IMR-90 (cell line): ENCODE results near the gene ZNF561. TPM values are rescaled to one million over a fixed set of nuclear protein-coding genes. Genes with fewer than 3 reads are reported as not detected.

Experiments
- ATAC-seq: fragments of 200-7000 bp; cut with Tn5 transposase; 2 replicates; pipeline ENCODE4 v1.9.1; 2020; ENCODE audit warnings: low read depth, mild to moderate bottlenecking, moderate library complexity
- BruUV-seq: library from RNA; stranded (reverse); fragments of 400-500 nt; replicated peaks from 2 replicates; lab custom pipeline; 2021; lab: Mats Ljungman, UMichigan
- CTCF ChIA-PET: fragments of 300-600 bp; formaldehyde crosslinking; extraction: SDS; loops from one replicate; lab custom pipeline; 2021; ENCODE audit warnings: antibody characterized with exemption; lab: Yijun Ruan, JAX
- POLR2A ChIA-PET: fragments of 300-600 bp; sonication (Branson Sonifier 250); formaldehyde crosslinking; loops from one replicate; lab custom pipeline; 2022; ENCODE audit warnings: antibody characterized with exemption; ENCODE audit not compliant: unreplicated experiment; lab: Charles Lee
- DNase-seq: peaks from one replicate; pipeline ENCODE4 v3.0.0; 2013
- H2AFZ ChIP-seq: replicated peaks from 2 replicates; pipeline ENCODE3; 2013; ENCODE audit warnings: low read length, mild to moderate bottlenecking; ENCODE audit not compliant: poor library complexity
- H2AK5ac ChIP-seq: 2 replicates; pipeline ENCODE4 v1.6.1; 2013; ENCODE audit warnings: low read depth, low read length, inconsistent platforms
- H2AK9ac ChIP-seq: replicated peaks from 2 replicates; pipeline ENCODE3; 2013; ENCODE audit warnings: mild to moderate bottlenecking, low read depth, low read length, moderate library complexity; ENCODE audit not compliant: poor library complexity
- H2BK120ac ChIP-seq: 2 replicates; pipeline ENCODE4 v1.6.1; 2013; ENCODE audit warnings: low read depth, low read length, inconsistent platforms
- H2BK15ac ChIP-seq: 3 replicates; pipeline ENCODE4 v1.6.1; 2013; ENCODE audit warnings: low read depth, low read length, inconsistent platforms
- H2BK20ac ChIP-seq: 2 replicates; pipeline ENCODE4 v1.6.1; 2013; ENCODE audit warnings: low read depth, mild to moderate bottlenecking, inconsistent platforms, low read length, moderate library complexity
- H2BK5ac ChIP-seq: 2 replicates; pipeline ENCODE4 v1.6.1; 2013; ENCODE audit warnings: mild to moderate bottlenecking, low read depth, low read length, inconsistent platforms; ENCODE audit not compliant: poor library complexity, severe bottlenecking
- H3K14ac ChIP-seq: replicated peaks from 2 replicates; pipeline ENCODE4 v1.6.1; 2013; ENCODE audit warnings: low read depth, low read length, inconsistent platforms
- H3K18ac ChIP-seq: 2 replicates; pipeline ENCODE4 v1.6.1; 2013; ENCODE audit warnings: low read depth, low read length, control low read depth
- H3K23ac ChIP-seq: 2 replicates; pipeline ENCODE4 v1.6.1; 2013; ENCODE audit warnings: low read depth, low read length, inconsistent platforms
- H3K27ac ChIP-seq: 2 replicates; pipeline ENCODE4 v1.5.1; 2013; ENCODE audit warnings: mild to moderate bottlenecking, control low read depth, low read length; ENCODE audit not compliant: insufficient read depth
- H3K27me3 ChIP-seq: 2 replicates; pipeline ENCODE4 v1.6.1; 2013; ENCODE audit warnings: low read length; ENCODE audit not compliant: control insufficient read depth, insufficient read depth
- H3K36me3 ChIP-seq: 2 replicates; pipeline ENCODE4 v1.6.1; 2013; ENCODE audit warnings: low read length, mixed read lengths; ENCODE audit not compliant: control insufficient read depth, insufficient read depth
- H3K4ac ChIP-seq: 2 replicates; pipeline ENCODE4 v1.6.1; 2013; ENCODE audit warnings: low read depth, low read length, inconsistent platforms
- H3K4me1 ChIP-seq: 2 replicates; pipeline ENCODE4 v1.6.1; 2013; ENCODE audit warnings: low read length, mixed read lengths; ENCODE audit not compliant: control insufficient read depth, insufficient read depth
- H3K4me2 ChIP-seq: 2 replicates; pipeline ENCODE4 v1.6.1; 2013; ENCODE audit warnings: low read depth, mild to moderate bottlenecking, control low read depth, low read length, moderate library complexity
- H3K4me3 ChIP-seq: 2 replicates; pipeline ENCODE4 v1.5.1; 2013; ENCODE audit warnings: low read depth, mild to moderate bottlenecking, control low read depth, low read length, moderate library complexity; ENCODE audit not compliant: insufficient read depth
- H3K56ac ChIP-seq: 2 replicates; pipeline ENCODE4 v1.6.1; 2013; ENCODE audit warnings: low read length, inconsistent platforms; ENCODE audit not compliant: insufficient read depth; ENCODE audit errors: extremely low read depth
- H3K79me1 ChIP-seq, 2 experiments: 2 replicates each; pipeline ENCODE4 v1.6.1; 2013; ENCODE audit warnings: low read length in 2 of 2, inconsistent platforms in 1 of 2, low read depth in 1 of 2
- H3K9ac ChIP-seq: 2 replicates; pipeline ENCODE4 v1.6.1; 2013; ENCODE audit warnings: low read depth, low read length, control low read depth
- H3K9me1 ChIP-seq: 2 replicates; pipeline ENCODE4 v1.6.1; 2013; ENCODE audit warnings: low read length, inconsistent platforms; ENCODE audit not compliant: insufficient read depth
- H3K9me3 ChIP-seq: 2 replicates; pipeline ENCODE4 v1.6.1; 2013; ENCODE audit warnings: low read length; ENCODE audit not compliant: control insufficient read depth, insufficient read depth
- H4K20me1 ChIP-seq: 2 replicates; pipeline ENCODE4 v1.6.1; 2013; ENCODE audit warnings: low read length, inconsistent platforms; ENCODE audit not compliant: insufficient read depth
- H4K5ac ChIP-seq: 2 replicates; pipeline ENCODE4 v1.6.1; 2013; ENCODE audit warnings: mild to moderate bottlenecking, low read depth, low read length, control low read depth
- H4K8ac ChIP-seq, 2 experiments: 2 replicates each; pipeline ENCODE4 v1.6.1; 2013; ENCODE audit warnings: low read depth in 2 of 2, low read length in 2 of 2, control low read depth in 1 of 2, inconsistent platforms in 1 of 2
- H4K91ac ChIP-seq: 2 replicates; pipeline ENCODE4 v1.6.1; 2013; ENCODE audit warnings: low read depth, low read length, inconsistent platforms; ENCODE audit not compliant: insufficient read depth
- CEBPB ChIP-seq: IDR thresholded peaks from 2 replicates; pipeline ENCODE4 v1.6.1; 2012; ENCODE audit warnings: low read depth, low read length, improper control_type of control experiment
- FOS ChIP-seq: fragments of 150-350 bp; IDR thresholded peaks from 2 replicates; pipeline ENCODE4 v1.6.1; 2016; ENCODE audit warnings: low read depth, low read length
- MXI1 ChIP-seq: IDR thresholded peaks from 2 replicates; pipeline ENCODE4 v1.6.1; 2012; ENCODE audit warnings: low read depth, mild to moderate bottlenecking, low read length, moderate library complexity, borderline replicate concordance
- WGBS, 2 experiments: methylation state at CpG; one replicate each; pipeline versions ENCODE4 v1.1.5 to v1.1.7; 2013; ENCODE audit warnings: missing lambda C conversion rate in 2 of 2; ENCODE audit not compliant: insufficient read length in 1 of 2; ENCODE audit errors: extremely low coverage in 2 of 2; 5-methylcytosine and 5-hydroxymethylcytosine counted together
- dilution Hi-C: fragments of 300-500 bp; cut with HindIII; formaldehyde crosslinking; loops from one replicate; pipeline ENCODE4 v1.14.3; 2018; ENCODE audit warnings: low sequenced_read_pairs; ENCODE audit not compliant: unreplicated experiment
- in situ Hi-C: fragments of 300-500 bp; cut with MboI; formaldehyde crosslinking; loops from 3 replicates; pipeline ENCODE4 v1.14.3; 2019; ENCODE audit warnings: low sequenced_read_pairs, inconsistent platforms, mixed read lengths
- intact Hi-C: fragments of 100-400 bp; cut with micrococcal nuclease; formaldehyde crosslinking; loops from 2 replicates; pipeline ENCODE4 v1.10.0; 2022
- polyA plus RNA-seq, 3 experiments: library from polyadenylated mRNA; depleted of rRNA; stranded (reverse); fragments of >200 nt; gene quantifications; 2 replicates each; pipeline ENCODE4 v1.2.3, GENCODE V29; 2012; ENCODE audit warnings: low replicate concordance in 1 of 3
- total RNA-seq: library from RNA; depleted of rRNA; stranded (reverse); fragments of >200 nt; gene quantifications from 2 replicates; pipeline ENCODE4 v1.2.3, GENCODE V29; 2012
- TF ChIP-seq, protein P1 (sequence below): conservative IDR thresholded peaks from 2 replicates; pipeline ENCODE4 v1.5.1; 2012; ENCODE audit warnings: mild to moderate bottlenecking, low read depth, low read length, improper control_type of control experiment

ZNF561 gene
- total and polyA plus RNA-seq, 2 of the 4 experiments (the other 2 are of a cell fraction), result 22.5 to 38.9 TPM

GRCh38 chr19:9597027-9597426 is 24.0 kb downstream of the ZNF561 start:
- Histone ChIP-seq H2BK15ac (no peak overlapping the region), H3K23ac (no peak overlapping the region), H2AK5ac (no peak overlapping the region), H2AFZ (no peak overlapping the region), H3K9ac (no peak overlapping the region), H3K9me1 (no peaks in the 10 kb centered on the region), H2BK120ac (no peak overlapping the region), H3K9me3 (peaks cover 6% of the 10 kb centered on the region), H3K14ac (no peak overlapping the region), H2AK9ac (no peak overlapping the region), H3K4me2 (no peak overlapping the region), H3K4me1 (peaks cover 4% of the 10 kb centered on the region; the same call in 1 of the 2 replicates), H3K4ac (no peak overlapping the region), H3K27me3 (no peaks in the 10 kb centered on the region), H2BK5ac (peak overlapping the region; percentile 49), H3K56ac (no peak overlapping the region), H4K5ac (no peak overlapping the region), H3K4me3 (no peak overlapping the region), H4K91ac (no peak overlapping the region), H3K18ac (no peak overlapping the region), H4K20me1 (no peaks in the 10 kb centered on the region), H3K27ac (no peak overlapping the region; the same call in 1 of the 2 replicates), H3K79me1 (no peaks in the 10 kb centered on the region), H4K8ac (no peak overlapping the region), H3K36me3 (no peaks in the 10 kb centered on the region), H2BK20ac (no peak overlapping the region)
- peak; percentile 92 for DNase-seq
- TF ChIP-seq, protein P1, sequence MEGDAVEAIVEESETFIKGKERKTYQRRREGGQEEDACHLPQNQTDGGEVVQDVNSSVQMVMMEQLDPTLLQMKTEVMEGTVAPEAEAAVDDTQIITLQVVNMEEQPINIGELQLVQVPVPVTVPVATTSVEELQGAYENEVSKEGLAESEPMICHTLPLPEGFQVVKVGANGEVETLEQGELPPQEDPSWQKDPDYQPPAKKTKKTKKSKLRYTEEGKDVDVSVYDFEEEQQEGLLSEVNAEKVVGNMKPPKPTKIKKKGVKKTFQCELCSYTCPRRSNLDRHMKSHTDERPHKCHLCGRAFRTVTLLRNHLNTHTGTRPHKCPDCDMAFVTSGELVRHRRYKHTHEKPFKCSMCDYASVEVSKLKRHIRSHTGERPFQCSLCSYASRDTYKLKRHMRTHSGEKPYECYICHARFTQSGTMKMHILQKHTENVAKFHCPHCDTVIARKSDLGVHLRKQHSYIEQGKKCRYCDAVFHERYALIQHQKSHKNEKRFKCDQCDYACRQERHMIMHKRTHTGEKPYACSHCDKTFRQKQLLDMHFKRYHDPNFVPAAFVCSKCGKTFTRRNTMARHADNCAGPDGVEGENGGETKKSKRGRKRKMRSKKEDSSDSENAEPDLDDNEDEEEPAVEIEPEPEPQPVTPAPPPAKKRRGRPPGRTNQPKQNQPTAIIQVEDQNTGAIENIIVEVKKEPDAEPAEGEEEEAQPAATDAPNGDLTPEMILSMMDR, result no peak
- TF ChIP-seq MXI1 (no peak), CEBPB (peak; percentile 79), FOS (peak; percentile 84)
- CTCF ChIA-PET, result no interaction called here
- intact Hi-C loops (no loop called here), dilution Hi-C loops (no loop called here), in situ Hi-C loops (no loop called here)
- no CpG with 5 or more reads among the region's 3 CpGs for WGBS, 2 experiments
- ATAC-seq, result peak; percentile 84
- POLR2A ChIA-PET, result no interaction called here
- no TSS peak for BruUV-seq
